Activated naive CD4-positive, alpha-beta T cell (primary cell): Measurements from ENCODE around the gene FBXW5.

Experiments used
- DNase-seq, 4 experiments: peaks; one replicate each; lab custom pipeline; 2025; lab: John Stamatoyannopoulos, UW

Gene FBXW5

DNA sequence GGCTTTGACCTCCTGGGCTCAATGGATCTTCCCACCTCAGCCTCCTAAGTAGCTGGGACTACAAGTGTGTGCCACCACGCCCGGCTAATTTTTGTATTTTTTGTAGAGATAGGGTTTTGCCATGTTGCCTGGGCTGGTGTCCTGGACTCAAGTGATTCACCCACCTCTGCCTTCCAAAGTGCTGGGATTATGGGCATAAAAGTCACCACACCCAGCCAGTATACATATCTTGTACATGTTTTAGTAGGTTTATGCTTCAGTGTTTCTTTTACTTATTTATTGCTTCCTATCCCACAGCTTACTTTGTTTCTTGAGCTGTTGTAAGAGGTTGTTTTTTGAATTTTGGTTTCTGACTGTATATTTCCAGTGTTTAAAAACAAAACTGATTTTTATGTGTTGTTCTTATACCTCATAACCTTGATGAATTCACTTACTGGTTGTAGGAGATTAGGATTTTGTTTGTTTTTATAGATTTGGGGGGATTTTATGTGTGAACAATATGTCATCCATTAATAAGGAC, 12.9 kb downstream of the FBXW5 start:
- no peak for DNase-seq

DNA sequence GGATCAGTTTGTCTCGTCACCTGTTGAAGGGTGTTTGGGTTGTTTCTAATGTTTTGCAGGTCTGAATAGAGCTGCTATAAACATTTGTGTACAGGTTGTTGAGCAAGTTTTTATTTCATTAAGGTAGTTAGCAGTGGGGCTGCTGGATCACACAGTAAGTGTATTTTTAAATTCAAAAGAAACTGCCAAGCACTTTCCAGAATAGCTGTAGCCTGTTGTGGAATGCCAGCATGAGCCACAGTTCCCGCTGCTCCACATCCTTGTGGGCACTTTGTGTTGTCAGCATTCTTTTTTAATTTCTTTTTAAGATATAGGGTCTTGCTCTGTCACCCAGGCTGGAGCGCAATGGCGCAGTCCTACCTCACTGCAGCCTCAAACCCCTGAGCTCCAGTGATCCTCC, 14.5 kb downstream of the FBXW5 start:
- DNase-seq: no peak

DNA sequence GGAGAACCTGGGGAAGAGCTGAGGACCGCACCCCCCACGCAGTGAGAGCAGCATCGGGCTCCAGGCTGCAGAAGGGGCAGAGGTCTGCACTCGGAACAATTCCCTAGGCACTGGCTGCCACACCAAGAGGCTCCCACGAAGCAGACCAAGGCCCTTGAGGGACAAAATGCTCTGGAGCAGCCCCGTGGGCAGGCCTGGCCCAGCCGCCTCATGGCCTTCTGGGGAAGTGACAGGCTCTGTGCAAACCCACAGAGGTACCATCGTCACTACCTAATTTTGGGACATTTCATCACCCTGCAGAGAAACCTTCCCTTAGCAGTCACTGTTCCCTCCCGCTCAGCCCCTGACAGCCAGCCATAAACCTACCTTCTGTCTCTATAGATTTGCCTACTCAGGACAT, 15.9 kb downstream of the FBXW5 start:
- no peak for DNase-seq

DNA sequence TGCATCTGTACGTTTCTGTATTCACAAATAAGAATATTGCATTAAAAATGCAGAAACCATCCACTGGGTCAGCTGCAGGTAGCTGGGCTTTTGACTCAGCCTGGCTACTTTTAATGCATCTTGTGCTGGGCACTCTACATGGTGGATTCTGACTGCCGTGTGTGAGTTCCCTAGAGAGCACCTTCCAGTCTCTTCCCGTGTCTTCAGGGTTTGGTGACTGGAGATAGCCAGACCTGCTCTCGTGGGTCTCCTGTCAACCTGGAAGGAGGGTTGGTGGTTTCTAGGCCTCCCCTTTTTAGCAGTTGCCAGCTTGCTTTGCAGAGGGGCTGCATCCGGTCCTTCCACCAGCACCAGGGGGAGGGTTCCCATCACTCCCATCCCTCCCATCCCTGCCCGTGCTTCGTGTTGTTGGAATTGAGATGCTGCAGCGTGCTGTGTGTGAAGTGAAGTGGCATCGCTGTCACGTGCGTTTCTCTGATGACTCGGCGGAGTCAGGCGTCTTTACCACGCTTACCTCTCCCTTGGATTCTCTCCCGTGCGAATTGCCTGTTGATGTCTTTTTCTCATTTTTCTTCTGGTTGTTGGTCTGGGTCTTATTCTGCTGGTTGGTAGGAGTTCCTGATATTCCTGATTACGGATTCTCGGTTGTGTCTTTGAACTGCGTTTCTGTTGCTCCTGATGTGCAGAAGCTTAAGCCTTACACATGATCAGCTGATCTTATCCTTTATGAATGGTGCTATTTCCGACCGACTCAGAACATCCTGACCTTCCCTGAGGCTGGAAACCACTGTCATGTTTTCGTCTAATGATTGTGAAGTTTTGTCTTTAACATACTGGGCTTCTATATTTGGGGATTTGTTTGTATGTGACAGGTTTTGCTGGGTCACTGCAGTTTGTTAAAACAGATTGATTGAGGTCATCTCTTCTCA, 16.9 kb downstream of the FBXW5 start:
- no peak for DNase-seq

DNA sequence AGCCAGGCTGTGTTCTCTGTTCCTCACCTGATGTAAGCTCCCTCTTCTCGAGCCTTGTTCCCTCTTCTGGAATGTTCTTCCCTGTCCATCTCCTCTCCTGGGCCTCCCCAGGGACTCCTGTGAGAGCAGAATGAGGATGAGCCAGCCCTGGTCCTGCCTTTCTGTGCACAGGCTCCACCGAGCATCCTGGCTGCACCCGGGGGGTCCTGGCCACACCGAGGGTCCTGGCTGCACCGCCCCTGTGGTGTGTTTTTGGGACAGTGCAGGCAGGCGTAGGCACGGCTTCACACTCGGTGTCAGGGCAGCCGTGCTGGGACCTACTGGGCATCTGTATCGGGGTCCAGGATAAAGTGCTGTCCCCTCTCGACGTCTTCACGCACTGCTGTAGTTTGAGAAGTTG, 17.8 kb downstream of the FBXW5 start:
- no peak for DNase-seq

DNA sequence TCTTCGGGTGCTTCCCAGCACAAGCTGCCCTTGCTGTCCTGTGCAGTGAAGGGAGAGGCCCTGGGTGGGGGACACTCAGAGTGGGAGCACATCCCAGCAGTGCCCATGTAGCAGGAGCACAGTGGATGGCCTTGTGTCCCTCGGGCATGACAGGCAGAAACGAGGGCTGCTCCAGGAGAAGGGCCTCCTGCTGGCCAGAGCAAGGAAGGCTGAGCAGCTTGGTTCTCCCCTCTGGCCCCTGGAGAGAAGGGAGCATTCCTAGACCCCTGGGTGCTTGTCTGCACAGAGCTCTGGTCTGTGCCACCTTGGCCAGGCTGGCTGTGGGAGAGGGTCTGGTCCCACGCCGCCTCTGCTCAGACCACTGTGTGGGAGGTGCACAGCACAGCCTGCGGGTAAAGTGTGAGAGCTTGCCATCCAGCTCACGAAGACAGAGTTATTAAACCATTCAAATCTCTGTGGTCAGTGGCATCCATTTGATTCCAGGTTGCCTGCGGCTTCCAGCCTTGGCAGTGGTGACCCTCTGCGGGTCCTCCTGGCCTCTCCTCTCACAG, 18.3 kb downstream of the FBXW5 start:
- DNase-seq: no peak

DNA sequence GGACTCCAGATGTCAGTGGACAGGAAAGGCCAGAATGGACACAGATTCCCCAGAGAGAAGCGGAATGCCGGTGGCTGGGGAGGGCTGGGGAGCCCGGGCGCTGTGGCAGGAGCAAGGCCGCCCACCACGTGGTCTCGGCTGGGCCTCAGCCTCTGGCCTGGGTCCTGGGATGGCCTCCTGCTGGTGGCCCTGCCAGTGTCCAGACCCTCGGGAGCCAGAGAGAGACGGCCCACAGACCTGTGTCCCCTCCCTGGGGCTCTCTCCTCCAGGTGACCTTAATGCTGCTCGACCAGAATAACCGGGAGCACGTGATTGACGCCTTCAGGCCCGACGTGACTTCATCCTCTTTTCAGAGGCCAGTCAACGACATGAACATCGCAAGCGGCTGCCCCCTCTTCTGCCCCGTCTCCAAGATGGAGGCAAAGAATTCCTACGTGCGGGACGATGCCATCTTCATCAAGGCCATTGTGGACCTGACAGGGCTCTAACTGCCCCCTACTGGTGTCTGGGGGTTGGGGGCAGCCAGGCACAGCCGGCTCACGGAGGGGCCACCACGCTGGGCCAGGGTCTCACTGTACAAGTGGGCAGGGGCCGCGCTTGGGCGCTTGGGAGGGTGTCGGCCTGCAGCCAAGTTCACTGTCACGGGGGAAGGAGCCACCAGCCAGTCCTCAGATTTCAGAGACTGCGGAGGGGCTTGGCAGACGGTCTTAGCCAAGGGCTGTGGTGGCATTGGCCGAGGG, 19.0 kb downstream of the FBXW5 start:
- no peak for DNase-seq

DNA sequence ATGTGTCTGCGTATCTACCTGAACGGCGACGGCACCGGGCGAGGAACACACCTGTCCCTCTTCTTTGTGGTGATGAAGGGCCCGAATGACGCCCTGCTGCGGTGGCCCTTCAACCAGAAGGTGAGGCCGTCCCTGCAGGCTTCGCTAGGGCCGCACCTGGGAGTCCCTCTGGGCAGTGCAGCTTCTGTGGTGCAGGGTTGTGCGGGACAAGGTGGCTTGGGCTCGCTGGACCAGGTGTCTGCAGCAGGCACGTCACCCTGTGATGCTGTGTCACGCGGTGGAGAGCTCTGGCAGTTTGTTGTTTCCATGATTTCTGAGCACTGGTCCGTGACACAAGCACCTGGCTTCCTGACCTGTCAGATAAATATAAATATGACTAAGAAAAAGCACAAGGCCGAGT, 20.7 kb downstream of the FBXW5 start:
- no peak for DNase-seq

DNA sequence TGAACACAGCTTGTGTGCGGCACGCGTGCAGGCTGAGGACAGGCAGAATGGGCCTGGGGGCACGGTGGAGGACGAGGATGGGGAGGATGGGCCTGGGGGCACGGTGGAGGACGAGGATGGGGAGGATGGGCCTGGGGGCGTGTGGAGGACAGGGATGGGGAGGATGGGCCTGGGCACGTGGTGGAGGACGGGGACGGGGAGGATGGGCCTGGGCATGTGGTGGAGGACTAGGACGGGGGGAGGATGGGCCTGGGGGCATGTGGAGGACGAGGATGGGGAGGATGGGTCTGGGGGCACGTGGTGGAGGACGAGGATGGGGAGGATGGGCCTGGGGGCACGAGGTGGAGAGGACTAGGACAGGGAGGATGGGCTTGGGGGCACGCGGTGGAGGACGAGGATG, 22.0 kb downstream of the FBXW5 start:
- no peak for DNase-seq

DNA sequence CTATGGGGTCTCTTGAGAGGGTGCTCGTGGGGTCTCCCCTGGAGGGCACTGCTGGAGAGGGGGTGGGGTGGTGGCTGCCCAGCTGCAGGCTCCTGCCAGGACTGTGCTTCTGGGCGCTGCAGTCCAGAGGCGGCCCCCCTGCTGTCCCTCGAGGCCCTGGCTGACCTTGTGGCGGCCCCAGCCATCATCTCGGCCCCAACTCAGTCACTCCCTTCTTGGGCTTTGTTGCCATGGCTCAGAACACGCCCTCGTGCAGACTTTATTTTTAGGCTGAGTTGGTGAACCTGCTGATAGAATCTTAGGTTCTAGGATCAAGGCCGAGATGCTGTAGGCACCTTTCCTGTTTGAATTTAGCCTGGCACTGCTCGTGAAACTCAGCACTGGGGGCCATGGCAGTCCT, 22.8 kb downstream of the FBXW5 start:
- DNase-seq: no peak

DNA sequence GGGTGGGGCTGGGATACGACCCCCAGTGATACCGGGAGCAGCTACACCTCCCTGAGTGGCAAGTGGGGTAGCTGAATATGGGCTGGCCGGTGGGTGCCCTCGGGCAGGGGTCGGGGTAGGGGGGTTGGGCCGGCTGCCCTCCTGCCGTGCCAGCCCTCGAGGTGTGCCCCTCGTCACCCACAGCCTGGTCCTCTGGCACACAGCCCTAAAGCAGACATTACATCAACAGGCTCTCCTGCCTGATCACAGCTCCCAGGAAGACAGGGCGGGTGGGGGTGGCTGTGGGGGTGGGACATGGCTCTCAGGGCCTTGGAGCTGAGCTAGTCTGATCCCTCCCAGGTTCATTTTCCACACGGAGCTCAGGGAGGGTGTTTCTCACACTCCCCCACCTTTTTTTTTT, 23.2 kb downstream of the FBXW5 start:
- DNase-seq: no peak

DNA sequence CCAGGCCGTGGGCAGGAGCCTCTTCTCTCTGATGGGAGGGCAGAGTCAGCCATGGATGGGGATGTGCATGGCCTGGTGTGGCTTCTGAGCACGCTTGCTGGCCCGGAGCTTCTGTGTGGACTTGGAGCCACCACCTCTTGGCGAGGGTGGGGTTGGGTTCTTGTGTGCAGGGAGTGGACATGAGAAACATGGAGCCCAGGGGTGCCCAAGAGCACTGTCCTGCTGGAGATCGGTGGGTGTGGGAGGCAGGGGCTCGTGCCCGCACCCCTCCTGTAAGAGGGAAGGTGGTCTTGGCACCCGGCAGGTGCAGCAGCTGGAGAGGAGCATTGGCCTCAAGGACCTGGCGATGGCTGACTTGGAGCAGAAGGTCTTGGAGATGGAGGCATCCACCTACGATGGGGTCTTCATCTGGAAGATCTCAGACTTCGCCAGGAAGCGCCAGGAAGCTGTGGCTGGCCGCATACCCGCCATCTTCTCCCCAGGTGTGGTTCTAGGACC, 23.8 kb downstream of the FBXW5 start:
- no peak for DNase-seq

DNA sequence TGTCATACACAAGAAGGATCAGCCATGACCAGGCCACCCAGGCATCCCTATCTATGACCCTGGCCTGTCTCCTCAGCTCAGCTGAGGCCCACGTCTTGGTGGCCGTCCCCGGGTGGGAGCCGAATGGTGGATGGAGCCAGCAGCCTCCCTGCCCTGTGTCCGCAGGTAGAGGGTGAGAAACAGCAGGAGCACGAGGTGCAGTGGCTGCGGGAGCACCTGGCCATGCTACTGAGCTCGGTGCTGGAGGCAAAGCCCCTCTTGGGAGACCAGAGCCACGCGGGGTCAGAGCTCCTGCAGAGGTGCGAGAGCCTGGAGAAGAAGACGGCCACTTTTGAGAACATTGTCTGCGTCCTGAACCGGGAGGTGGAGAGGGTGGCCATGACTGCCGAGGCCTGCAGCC, 24.5 kb downstream of the FBXW5 start:
- DNase-seq: no peak

DNA sequence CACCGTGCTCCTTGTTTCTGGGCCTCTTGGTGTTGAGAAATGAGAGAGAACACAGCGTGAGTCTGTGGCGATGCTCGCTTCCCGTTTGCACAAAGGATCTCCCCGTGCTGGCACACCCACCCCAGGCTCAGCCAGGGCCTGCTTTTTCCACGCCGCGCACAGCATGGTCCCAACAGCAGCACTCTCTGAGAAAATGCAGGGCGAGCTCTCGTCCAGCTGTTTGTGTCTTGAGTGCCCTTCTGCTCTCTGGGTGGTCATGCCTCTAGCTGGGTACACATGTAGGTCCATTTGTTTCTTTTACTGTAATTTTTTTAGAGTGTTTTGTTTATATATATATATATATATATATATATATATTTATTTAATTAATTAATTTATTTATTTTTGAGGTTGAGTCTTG, 26.6 kb downstream of the FBXW5 start:
- DNase-seq: no peak

DNA sequence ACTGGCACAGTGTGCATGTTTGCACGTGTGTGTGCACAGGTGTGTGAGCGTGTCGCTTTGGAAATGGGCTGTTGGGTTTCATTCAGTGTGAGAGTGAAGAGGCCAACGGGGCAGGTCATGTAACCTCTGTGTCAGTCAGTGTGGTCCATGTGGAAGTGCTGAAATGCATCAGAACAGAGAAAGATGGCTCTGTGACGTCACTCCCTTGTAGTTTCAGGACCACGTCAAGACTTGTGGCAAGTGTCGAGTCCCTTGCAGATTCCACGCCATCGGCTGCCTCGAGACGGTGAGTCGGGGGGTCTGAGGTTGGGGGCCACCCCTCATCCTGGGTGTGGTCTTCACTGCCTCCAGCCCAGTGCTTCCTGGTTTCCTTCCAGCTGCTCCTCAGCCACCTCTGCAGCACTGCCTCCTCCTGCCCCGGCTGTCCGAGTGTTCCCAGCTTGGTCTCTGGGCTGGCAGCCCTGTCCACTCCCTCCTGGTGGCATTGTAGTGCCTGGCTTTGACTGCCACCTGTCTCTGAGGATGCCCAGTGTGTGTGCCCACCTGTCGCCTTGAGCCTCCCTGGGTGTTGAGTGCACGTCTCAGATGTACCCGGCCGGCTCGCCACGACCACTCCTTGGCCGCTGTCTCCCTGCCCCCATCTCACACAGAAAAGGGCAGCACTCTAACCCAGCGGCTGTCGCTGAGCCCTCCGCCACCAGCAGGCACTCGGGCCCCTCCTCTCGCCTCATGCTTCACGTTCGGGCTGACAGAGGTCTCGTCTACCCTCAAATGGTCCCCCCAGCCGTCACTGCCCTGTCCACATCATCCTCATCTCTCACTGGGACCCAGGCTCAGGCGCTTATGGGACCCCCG, 28.0 kb downstream of the FBXW5 start:
- DNase-seq: no peak

DNA sequence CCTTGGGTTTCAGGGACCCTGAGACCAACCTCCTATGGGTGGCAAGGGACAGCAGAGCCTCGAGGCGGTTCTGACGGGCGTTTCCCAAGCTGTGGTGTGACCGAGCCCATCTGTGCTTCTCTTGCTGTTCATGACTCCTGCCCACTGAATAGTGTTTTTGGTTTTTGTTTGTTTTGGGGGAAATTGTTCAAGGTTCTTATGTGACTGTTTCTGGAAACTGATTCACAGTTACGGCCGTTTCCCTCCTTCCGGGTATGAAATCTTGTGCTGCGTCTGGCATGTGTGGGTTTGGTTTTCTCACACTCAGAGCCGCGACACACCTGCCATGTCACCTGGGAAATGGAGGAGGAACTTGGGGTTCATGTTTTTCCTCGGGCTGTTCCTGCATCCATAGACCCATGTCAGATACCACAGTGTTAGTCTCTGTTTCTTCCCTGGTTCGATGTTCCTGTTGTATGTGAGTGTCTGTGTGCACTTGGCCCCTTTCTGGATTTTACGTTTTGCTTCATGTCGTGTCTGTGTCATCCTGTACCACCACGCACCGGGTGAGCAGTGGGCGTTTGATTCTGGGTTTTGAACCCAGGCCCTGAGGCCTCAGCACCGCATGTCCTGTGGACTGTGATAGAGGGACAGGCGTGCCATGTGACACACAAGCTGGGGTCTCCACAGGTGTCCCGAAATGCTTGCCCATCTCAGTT, 28.8 kb downstream of the FBXW5 start:
- DNase-seq: no peak

DNA sequence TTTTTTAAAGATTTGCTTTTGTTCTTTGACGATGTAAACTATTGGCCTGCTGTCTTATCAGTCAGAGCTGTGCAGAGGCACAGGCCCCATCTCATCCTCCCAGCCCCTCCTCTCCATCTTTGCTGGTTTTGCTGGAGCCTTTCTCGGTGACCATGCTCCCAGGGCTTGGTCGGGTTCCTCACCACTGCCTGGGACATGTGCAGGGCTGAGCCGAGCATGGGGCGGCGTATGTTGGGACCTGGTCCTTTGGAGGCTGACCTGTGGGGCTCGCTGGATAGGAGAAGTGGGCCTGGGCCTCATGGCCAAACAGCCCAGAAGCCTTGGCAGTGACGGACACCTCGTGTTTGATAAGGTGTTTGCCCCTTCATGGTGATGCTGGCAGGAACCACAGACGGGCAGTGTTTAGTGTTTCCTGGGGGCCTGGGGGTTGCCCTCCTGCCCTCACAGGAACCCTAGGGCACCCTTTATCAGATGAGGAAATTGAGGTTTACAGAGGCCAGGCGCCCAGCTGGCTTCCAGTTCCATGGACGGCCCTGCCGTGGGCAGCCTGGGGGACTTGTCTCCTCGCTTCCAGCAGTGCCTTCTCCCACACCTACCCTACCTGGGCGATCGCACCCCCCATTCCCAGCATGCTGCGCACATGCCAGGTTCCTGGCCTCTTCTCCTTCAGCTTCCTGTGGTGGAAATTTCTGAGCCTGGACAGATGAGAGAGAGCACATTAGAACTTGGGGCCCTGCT, 30.7 kb downstream of the FBXW5 start:
- DNase-seq: no peak

DNA sequence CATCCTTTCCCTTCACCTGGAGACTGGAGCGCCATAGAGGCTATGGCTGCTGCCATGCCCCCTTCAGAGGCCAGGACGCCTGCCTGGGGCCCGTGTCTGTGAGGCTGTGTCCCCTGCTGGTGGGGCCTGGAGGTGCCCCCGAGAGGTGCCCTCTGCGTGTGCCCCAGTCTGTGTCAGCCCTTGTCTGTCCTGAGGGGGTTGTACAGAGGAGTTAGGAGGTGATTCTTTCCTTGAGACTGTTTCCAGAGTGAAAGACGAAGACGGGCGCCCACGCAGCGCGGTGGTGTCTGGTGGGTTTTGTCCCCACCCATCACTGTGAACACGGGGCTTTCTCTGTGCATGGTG, 33.7 kb downstream of the FBXW5 start:
- DNase-seq: no peak

DNA sequence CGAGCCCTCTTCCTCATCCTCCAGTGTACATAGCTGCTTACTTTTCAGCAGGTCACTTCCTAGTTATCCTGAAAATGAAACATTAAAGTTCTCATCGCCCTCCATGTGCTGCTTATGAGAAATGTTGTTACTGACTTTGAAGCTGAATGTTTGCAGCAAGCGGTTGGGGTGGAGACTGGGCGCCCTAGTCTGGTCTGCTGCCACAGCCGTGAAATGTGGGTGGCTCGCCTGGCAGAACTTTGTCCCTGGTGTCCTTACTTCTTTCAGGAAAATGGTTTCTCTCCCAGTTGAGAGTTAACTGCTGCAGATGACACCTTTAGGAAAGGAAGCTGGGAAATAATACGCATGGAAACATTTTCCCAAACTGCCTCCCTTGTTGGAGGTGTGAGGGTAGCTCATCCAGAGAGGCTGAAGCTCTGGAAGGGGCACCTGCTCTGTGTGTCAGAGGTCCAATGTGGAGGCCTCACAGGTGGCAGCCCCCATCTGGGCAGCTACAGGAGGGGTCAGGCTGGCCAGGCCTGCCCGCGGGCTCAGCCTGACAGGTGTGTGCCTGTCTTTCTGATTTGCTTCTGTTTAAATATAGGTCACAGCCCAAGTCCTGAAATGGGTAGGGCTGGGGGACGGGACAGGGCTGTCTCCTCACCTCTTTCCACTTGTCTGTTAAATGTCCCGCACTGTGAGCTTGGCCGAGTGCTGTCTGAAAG, 34.2 kb downstream of the FBXW5 start:
- DNase-seq: no peak
